Activated naive CD8-positive, alpha-beta T cell treated with anti-CD3 and anti-CD28 coated beads, Interleukin-2, amount 50 U/mL, for 24 hours (primary cell): ENCODE measurements around the gene SLC16A10.
"Not testable (repeated sequence)": the region's sequence is repeated elsewhere in the genome, so short reads cannot be mapped to it uniquely, and the experiment has no call there.

ENCODE experiments used
- ATAC-seq: fragments of 150-1000 bp; cut with Tn5 transposase; one replicate; pipeline ENCODE4 v1.10.0; 2021
- DNase-seq: peaks from one replicate; pipeline ENCODE4 v3.0.0; 2021
- H3K27ac Mint-ChIP-seq: one replicate; pipeline ENCODE4 v1.8.0; 2021; ENCODE audit warnings: mild to moderate bottlenecking, mixed read lengths
- H3K27me3 Mint-ChIP-seq: one replicate; pipeline ENCODE4 v1.8.0; 2021; ENCODE audit warnings: mixed read lengths
- H3K36me3 Mint-ChIP-seq: one replicate; pipeline ENCODE4 v1.8.0; 2021; ENCODE audit warnings: low read depth, mixed read lengths
- H3K4me1 Mint-ChIP-seq: one replicate; pipeline ENCODE4 v1.8.0; 2021; ENCODE audit warnings: mixed read lengths
- H3K4me3 Mint-ChIP-seq: one replicate; pipeline ENCODE4 v1.8.0; 2021; ENCODE audit warnings: mild to moderate bottlenecking, moderate library complexity, mixed read lengths
- H3K9me3 Mint-ChIP-seq: one replicate; pipeline ENCODE4 v1.8.0; 2021; ENCODE audit warnings: mixed read lengths

SLC16A10 gene

GRCh38 chr6:111105578-111105977 lies 18.3 kb downstream of the SLC16A10 start:
- Mint-ChIP-seq H3K4me3 (no peak overlapping the region), H3K27me3 (no peaks in the 10 kb centered on the region), H3K36me3 (peaks cover 6% of the 10 kb centered on the region), H3K27ac (no peak overlapping the region), H3K4me1 (peaks cover 12% of the 10 kb centered on the region), H3K9me3 (peaks cover 5% of the 10 kb centered on the region)
- DNase-seq (peak; percentile 27), ATAC-seq (peak; percentile 77)

- ATAC-seq (no peak), DNase-seq (no peak)
- Mint-ChIP-seq H3K4me3 (no peak overlapping the region), H3K36me3 (peaks cover 6% of the 10 kb centered on the region), H3K4me1 (peaks cover 12% of the 10 kb centered on the region), H3K27ac (no peak overlapping the region), H3K9me3 (peaks cover 5% of the 10 kb centered on the region), H3K27me3 (no peaks in the 10 kb centered on the region)
Observed at GRCh38 chr6:111107589-111107988, 20.3 kb downstream of the SLC16A10 start.

DNA sequence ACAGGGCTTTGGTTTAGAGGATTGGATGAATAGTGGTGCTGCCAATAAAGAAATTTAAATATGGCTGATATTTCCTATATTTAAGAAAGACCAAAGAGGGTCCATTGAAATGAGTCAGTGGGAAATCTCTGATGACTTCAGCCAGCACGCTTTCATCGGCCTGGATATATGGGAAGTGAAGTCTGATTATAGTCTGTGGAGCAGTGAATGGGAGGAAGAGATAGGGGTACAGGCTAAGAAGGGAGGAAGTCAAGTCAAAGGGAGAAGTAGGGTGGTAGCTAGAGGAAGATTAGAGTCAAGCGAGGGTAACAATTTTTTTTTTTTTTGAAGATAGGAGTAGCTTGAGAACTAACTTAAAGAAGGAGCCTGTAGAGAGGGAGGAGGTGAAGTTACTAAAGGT lies 22.7 kb downstream of the SLC16A10 start:
- Mint-ChIP-seq H3K27ac (no peak overlapping the region), H3K4me3 (no peak overlapping the region), H3K36me3 (peaks cover 6% of the 10 kb centered on the region), H3K4me1 (peaks cover 28% of the 10 kb centered on the region), H3K9me3 (peaks cover 5% of the 10 kb centered on the region), H3K27me3 (no peaks in the 10 kb centered on the region)
- no peak for ATAC-seq
- no peak for DNase-seq

GRCh38 chr6:111113336-111114086 lies 26.2 kb downstream of the SLC16A10 start:
- H3K4me1 Mint-ChIP-seq: peaks cover 32% of the 10 kb centered on the region
- H3K27ac Mint-ChIP-seq: peak overlapping the region; percentile 65
- ATAC-seq (peak; percentile 96), DNase-seq (peak; percentile 37)
- H3K9me3 Mint-ChIP-seq: no peaks in the 10 kb centered on the region
- H3K27me3 Mint-ChIP-seq: no peaks in the 10 kb centered on the region
- peak overlapping the region; percentile 55 for H3K4me3 Mint-ChIP-seq
- H3K36me3 Mint-ChIP-seq: no peaks in the 10 kb centered on the region

- Mint-ChIP-seq H3K27me3 (no peaks in the 10 kb centered on the region), H3K4me1 (peaks cover 32% of the 10 kb centered on the region), H3K36me3 (no peaks in the 10 kb centered on the region), H3K27ac (peak overlapping the region; percentile 65), H3K9me3 (no peaks in the 10 kb centered on the region), H3K4me3 (peak overlapping the region; percentile 55)
- DNase-seq: no peak
- ATAC-seq: peak; percentile 76
Observed at GRCh38 chr6:111114087-111114443, 26.8 kb downstream of the SLC16A10 start.

GRCh38 chr6:111114482-111114881 lies 27.2 kb downstream of the SLC16A10 start:
- peaks cover 32% of the 10 kb centered on the region for H3K4me1 Mint-ChIP-seq
- no peak overlapping the region for H3K4me3 Mint-ChIP-seq
- ATAC-seq (no peak), DNase-seq (no peak)
- peak overlapping the region; percentile 65 for H3K27ac Mint-ChIP-seq
- H3K36me3 Mint-ChIP-seq: no peaks in the 10 kb centered on the region
- no peaks in the 10 kb centered on the region for H3K27me3 Mint-ChIP-seq
- no peaks in the 10 kb centered on the region for H3K9me3 Mint-ChIP-seq

GRCh38 chr6:111118826-111119225 lies 31.5 kb downstream of the SLC16A10 start:
- peaks cover 32% of the 10 kb centered on the region for H3K4me1 Mint-ChIP-seq
- H3K36me3 Mint-ChIP-seq: no peaks in the 10 kb centered on the region
- H3K27ac Mint-ChIP-seq: no peak overlapping the region
- H3K27me3 Mint-ChIP-seq: no peaks in the 10 kb centered on the region
- ATAC-seq: no peak
- DNase-seq: no peak
- no peak overlapping the region for H3K4me3 Mint-ChIP-seq
- H3K9me3 Mint-ChIP-seq: no peaks in the 10 kb centered on the region

- Mint-ChIP-seq H3K4me1 (peaks cover 28% of the 10 kb centered on the region), H3K27ac (no peak overlapping the region), H3K36me3 (no peaks in the 10 kb centered on the region), H3K27me3 (no peaks in the 10 kb centered on the region), H3K9me3 (no peaks in the 10 kb centered on the region), H3K4me3 (no peak overlapping the region)
- DNase-seq (no peak), ATAC-seq (no peak)
Observed at GRCh38 chr6:111119571-111120329, 32.4 kb downstream of the SLC16A10 start.

- Mint-ChIP-seq H3K9me3 (no peaks in the 10 kb centered on the region), H3K4me1 (peaks cover 16% of the 10 kb centered on the region), H3K36me3 (no peaks in the 10 kb centered on the region), H3K27me3 (no peaks in the 10 kb centered on the region), H3K4me3 (no peak overlapping the region), H3K27ac (no peak overlapping the region)
- peak; percentile 5 for DNase-seq
- peak; percentile 37 for ATAC-seq
Observed at GRCh38 chr6:111121789-111122350, 34.6 kb downstream of the SLC16A10 start.

- Mint-ChIP-seq H3K4me1 (peaks cover 16% of the 10 kb centered on the region), H3K27ac (peak overlapping the region; percentile 15), H3K4me3 (no peak overlapping the region), H3K9me3 (no peaks in the 10 kb centered on the region), H3K27me3 (no peaks in the 10 kb centered on the region), H3K36me3 (no peaks in the 10 kb centered on the region)
- ATAC-seq (peak; percentile 74), DNase-seq (peak; percentile 6)
Observed at GRCh38 chr6:111122458-111123286, 35.4 kb downstream of the SLC16A10 start.

GRCh38 chr6:111124406-111124805 lies 37.1 kb downstream of the SLC16A10 start:
- Mint-ChIP-seq H3K27me3 (no peaks in the 10 kb centered on the region), H3K36me3 (no peaks in the 10 kb centered on the region), H3K4me1 (peaks cover 16% of the 10 kb centered on the region), H3K4me3 (no peak overlapping the region), H3K9me3 (no peaks in the 10 kb centered on the region), H3K27ac (no peak overlapping the region)
- DNase-seq (no peak), ATAC-seq (no peak)

- DNase-seq: no peak
- Mint-ChIP-seq H3K27me3 (no peaks in the 10 kb centered on the region), H3K4me1 (no peaks in the 10 kb centered on the region), H3K36me3 (no peaks in the 10 kb centered on the region), H3K4me3 (no peak overlapping the region), H3K27ac (no peak overlapping the region), H3K9me3 (no peaks in the 10 kb centered on the region)
- no peak for ATAC-seq
Observed at GRCh38 chr6:111129013-111129412, 41.7 kb downstream of the SLC16A10 start.

GRCh38 chr6:111131018-111131417 lies 43.7 kb downstream of the SLC16A10 start:
- not testable (repeated sequence) for ATAC-seq, H3K4me3 Mint-ChIP-seq, H3K27me3 Mint-ChIP-seq, DNase-seq, H3K9me3 Mint-ChIP-seq, H3K4me1 Mint-ChIP-seq, H3K27ac Mint-ChIP-seq, H3K36me3 Mint-ChIP-seq

- not testable (repeated sequence) for H3K4me3 Mint-ChIP-seq, H3K9me3 Mint-ChIP-seq, H3K27ac Mint-ChIP-seq, H3K36me3 Mint-ChIP-seq, H3K27me3 Mint-ChIP-seq, DNase-seq, ATAC-seq, H3K4me1 Mint-ChIP-seq
Observed at GRCh38 chr6:111132669-111133068, 45.4 kb downstream of the SLC16A10 start.
